Suppressor macrophage treated with lipopolysaccharide for 4 hours (primary cell): ENCODE measurements around the gene ZSCAN26.

ENCODE experiments used
- DNase-seq: peaks from one replicate; pipeline ENCODE4 v3.0.0-alpha.2; 2020

The ZSCAN26 gene

GRCh38 chr6:28266962-28267694, at the start of gene ZSCAN26:
Gene ZSCAN26 (plus strand): TSS chr6:28267143. CDS start chr6:28271920, 4,777 bp downstream.
- peak; percentile 89 for DNase-seq

GRCh38 chr6:28217890-28218289, 49.1 kb upstream of the ZSCAN26 start:
- DNase-seq = no peak

- DNase-seq = peak; percentile 77
Measured at GRCh38 chr6:28218312-28219248, 48.4 kb upstream of the ZSCAN26 start.

GRCh38 chr6:28220257-28221133, 46.4 kb upstream of the ZSCAN26 start:
- no peak for DNase-seq

GRCh38 chr6:28224131-28225055, 42.5 kb upstream of the ZSCAN26 start:
- DNase-seq = no peak

- DNase-seq = peak; percentile 84
Measured at GRCh38 chr6:28225056-28225834, 41.7 kb upstream of the ZSCAN26 start, which contains the start of gene ZSCAN9. Gene ZSCAN9 (plus strand): TSS chr6:28225275. CDS start chr6:28227085, 1,810 bp downstream.

GRCh38 chr6:28226460-28226859, 40.5 kb upstream of the ZSCAN26 start:
- no peak for DNase-seq

- DNase-seq = no peak
Measured at GRCh38 chr6:28232785-28233184, 34.2 kb upstream of the ZSCAN26 start.

- peak; percentile 21 for DNase-seq
Measured at GRCh38 chr6:28235912-28236452, 31.0 kb upstream of the ZSCAN26 start.

- no peak for DNase-seq
Measured at GRCh38 chr6:28239636-28240035, 27.3 kb upstream of the ZSCAN26 start.

- no peak for DNase-seq
Measured at GRCh38 chr6:28240471-28240870, 26.5 kb upstream of the ZSCAN26 start.

- no peak for DNase-seq
Measured at GRCh38 chr6:28243946-28244345, 23.0 kb upstream of the ZSCAN26 start.

GRCh38 chr6:28245206-28245941, 21.6 kb upstream of the ZSCAN26 start:
- no peak for DNase-seq

GRCh38 chr6:28248916-28249315, 18.0 kb upstream of the ZSCAN26 start:
- no peak for DNase-seq

GRCh38 chr6:28250747-28251146, 16.2 kb upstream of the ZSCAN26 start:
- DNase-seq = no peak

GRCh38 chr6:28251661-28252008, 15.3 kb upstream of the ZSCAN26 start:
- peak; percentile 16 for DNase-seq

GRCh38 chr6:28252009-28252975, 14.7 kb upstream of the ZSCAN26 start, which contains the start of gene ZKSCAN4:
Gene ZKSCAN4 (minus strand): TSS chr6:28252269. CDS start chr6:28251980, 289 bp downstream.
- DNase-seq = peak; percentile 92

GRCh38 chr6:28254121-28254519, 12.8 kb upstream of the ZSCAN26 start:
- peak; percentile 36 for DNase-seq
